ENCODE results near the gene SLC29A3. TPM values are rescaled to one million over a fixed set of nuclear protein-coding genes. Genes with fewer than 3 reads are reported as not detected.
"Not testable (repeated sequence)": the region's sequence is repeated elsewhere in the genome, so short reads cannot be mapped to it uniquely, and the experiment has no call there.

Gene SLC29A3
- polyA plus RNA-seq, 10 donors: 3.0 to 5.9 (median 3.6) TPM

DNA sequence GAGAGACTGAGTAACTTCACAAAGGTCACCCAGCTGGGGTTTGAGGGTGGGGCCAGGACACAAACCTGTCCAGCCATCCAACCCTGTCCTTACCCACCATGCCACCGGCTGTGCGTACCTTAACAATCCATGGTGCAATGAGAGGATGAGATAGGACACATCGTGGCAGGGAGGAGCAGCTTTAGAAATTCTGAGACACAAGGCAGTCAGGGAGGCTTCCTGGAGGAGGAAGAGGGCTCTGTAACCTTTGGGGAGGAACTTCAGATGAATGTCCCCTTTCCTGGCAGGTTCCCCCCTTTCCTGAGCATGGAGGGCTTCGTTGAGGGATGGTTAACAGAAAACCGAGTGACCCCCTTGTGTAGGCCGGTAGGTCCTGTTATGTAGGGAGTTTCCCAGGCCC lies 35.6 kb upstream of the SLC29A3 start:
- DNase-seq: no peak

DNA sequence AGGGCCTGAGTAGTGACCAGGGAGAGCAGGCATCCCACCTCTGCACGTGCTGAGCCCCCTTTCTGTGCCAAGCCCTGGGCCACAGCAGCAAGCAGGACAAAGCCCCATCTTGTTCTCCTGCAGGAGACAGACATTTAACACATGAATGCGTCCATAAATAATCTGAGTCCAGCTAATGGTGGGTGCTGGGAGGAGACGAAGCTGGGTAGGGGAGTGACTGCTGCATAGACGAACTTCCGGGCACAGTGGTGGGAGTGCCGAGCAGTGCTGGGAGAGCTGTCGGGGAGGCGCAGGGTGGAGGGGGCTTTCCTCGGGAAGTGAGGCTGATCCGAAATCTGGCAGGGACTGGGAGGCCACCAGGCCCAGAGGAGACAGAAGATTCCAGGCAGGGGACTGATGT lies 35.2 kb upstream of the SLC29A3 start:
- DNase-seq: no peak

- DNase-seq: no peak
These were observed 34.4 kb upstream of the SLC29A3 start for GRCh38 chr10:71284544-71285179.

DNA sequence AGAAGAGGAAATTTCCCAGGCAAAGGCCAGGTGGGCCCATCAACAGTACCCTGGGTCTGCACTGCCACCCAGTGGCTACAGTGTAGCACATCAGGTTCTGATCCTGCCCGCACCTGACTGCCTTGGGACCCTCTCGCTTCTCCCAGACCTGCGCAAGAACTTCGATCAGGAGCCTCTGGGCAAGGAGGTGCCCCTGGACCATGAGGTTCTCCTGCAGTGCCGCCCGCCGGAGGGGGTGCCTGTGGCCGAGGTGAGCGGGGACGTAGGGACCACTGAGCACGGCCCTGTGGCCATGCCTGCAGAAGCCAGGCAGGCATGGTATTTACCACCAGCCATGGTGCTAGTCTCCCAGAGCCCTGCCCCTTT lies 33.9 kb upstream of the SLC29A3 start:
- DNase-seq: peak in 2 of 3 donors; percentile 58 to 72

- no peak for DNase-seq
These were observed 33.1 kb upstream of the SLC29A3 start for GRCh38 chr10:71285986-71286385.

GRCh38 chr10:71286521-71287294 lies 32.4 kb upstream of the SLC29A3 start:
- DNase-seq: no peak

GRCh38 chr10:71287456-71287855 lies 31.6 kb upstream of the SLC29A3 start:
- no peak for DNase-seq

- DNase-seq: no peak
These were observed 30.6 kb upstream of the SLC29A3 start for GRCh38 chr10:71288461-71288860.

- no peak for DNase-seq
These were observed 29.5 kb upstream of the SLC29A3 start for GRCh38 chr10:71289421-71290130.

- no peak for DNase-seq
These were observed 28.7 kb upstream of the SLC29A3 start for GRCh38 chr10:71290331-71290730.

GRCh38 chr10:71290806-71291527 lies 28.1 kb upstream of the SLC29A3 start:
- DNase-seq: peak in 1 of 3 donors; percentile 46

GRCh38 chr10:71291528-71291900 lies 27.5 kb upstream of the SLC29A3 start:
- DNase-seq: no peak

GRCh38 chr10:71292624-71293445 lies 26.2 kb upstream of the SLC29A3 start:
- DNase-seq: no peak

DNA sequence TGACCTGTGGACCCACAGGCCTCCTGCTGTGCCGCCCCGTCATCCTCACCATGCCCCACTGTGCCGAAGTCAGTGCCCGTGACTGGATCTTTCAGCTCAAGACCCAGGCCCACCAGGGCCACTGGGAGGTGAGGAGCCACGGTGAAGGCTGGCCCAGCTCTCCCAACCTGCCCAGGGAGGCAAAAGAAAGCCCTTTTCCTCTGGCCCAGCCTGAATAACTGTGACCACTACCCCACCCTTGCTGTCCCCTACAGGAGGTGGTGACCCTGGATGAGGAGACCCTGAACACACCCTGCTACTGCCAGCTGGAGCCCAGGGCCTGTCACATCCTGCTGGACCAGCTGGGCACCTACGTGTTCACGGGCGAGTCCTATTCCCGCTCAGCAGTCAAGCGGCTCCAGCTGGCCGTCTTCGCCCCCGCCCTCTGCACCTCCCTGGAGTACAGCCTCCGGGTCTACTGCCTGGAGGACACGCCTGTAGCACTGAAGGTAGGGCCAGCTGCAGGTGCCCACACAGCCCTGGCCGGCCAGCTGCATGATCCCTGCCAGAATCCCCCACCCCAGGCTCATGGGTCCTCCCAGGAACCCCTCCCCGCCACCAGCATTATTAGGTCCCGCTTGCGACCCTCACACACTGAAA lies 25.5 kb upstream of the SLC29A3 start:
- DNase-seq: no peak

GRCh38 chr10:71294091-71294561 lies 24.9 kb upstream of the SLC29A3 start:
- no peak for DNase-seq

DNA sequence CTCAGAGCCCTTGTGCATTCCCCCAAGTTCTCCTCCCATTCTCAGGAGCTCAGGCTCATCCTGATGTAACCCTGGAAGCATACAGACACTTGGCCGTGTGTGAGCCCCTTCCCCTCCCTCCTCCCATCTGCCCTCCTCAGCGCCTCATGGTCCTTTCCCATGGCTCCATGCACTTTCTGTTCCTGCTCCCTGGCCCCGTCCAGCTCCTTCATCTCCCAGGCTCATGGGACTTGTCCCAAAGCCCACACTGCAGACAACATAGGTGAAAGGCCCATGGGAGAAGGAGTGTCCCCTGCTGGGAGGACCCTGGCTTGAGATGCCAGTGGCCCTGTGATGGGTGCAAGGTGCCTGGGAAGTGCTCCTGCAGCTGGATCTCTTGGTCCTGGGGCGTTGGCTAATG lies 24.2 kb upstream of the SLC29A3 start:
- DNase-seq: no peak

DNA sequence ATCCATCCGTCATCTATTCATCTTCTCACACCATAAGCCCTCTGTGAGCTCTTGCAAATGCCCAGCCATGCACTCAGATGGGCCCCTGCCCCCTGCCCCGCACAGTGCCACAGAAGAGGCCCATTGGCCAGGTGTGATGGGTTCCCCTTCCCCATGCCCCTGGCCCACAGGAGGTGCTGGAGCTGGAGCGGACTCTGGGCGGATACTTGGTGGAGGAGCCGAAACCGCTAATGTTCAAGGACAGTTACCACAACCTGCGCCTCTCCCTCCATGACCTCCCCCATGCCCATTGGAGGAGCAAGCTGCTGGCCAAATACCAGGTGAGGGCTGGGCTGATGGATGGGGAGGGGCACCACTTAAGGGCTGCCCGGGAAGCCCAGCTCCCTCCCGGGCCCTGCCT lies 23.4 kb upstream of the SLC29A3 start:
- no peak for DNase-seq

DNA sequence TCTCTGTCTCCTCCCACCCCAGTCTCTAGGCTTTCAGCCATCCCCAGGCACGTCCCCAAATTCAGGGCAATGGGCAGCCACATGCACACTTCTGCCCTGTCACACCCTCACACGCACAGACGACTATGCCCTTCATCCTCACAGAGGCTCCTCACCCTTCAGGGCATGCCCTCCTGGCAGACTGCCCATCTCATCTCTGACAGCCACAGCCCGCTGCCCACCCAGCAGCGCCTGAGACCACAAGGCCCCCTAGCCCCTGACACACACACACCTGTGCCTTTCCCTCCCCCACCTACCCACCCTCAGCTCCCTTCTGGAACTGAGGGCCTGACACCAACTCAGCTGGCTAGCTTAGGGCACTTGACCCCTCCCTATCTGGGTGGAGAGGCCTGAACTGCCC lies 23.0 kb upstream of the SLC29A3 start:
- no peak for DNase-seq

DNA sequence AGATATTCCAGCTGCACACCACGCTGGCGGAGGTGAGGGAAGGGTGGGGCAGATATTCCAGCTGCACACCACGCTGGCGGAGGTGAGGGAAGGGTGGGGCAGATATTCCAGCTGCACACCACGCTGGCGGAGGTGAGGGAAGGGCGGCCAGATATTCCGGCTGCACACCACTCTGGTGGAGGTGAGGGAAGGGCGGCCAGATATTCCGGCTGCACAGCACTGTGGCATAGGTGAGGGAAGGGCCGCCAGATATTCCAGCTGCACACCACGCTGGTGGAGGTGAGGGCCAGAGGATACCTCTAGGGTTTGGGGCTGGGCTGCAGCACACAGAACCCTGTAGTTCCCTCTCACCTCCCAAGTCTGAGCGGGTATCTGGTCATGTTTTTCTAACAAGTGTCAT lies 22.2 kb upstream of the SLC29A3 start:
- not testable (repeated sequence) for DNase-seq

- no peak for DNase-seq
These were observed 21.7 kb upstream of the SLC29A3 start for GRCh38 chr10:71297343-71297742.

All from muscle of back (tissue), 11 donors.